22Rv1 (cell line): ENCODE results near the gene SPIRE1.

Experiments used
- CTCF ChIP-seq: fragments of 450-650 bp; IDR thresholded peaks from 2 replicates; pipeline ENCODE4 v1.5.1; 2017; ENCODE audit warnings: mild to moderate bottlenecking
- ZFX ChIP-seq: fragments of 450-650 bp; IDR thresholded peaks from 2 replicates; pipeline ENCODE4 v1.6.1; 2017; ENCODE audit warnings: antibody characterized with exemption, borderline replicate concordance

- TF ChIP-seq CTCF, result no peak
- TF ChIP-seq ZFX, result no peak
These were observed 197.0 kb downstream of the SPIRE1 start for GRCh38 chr18:12460874-12461273.
